HG03439 (cell line): ENCODE data around the gene FBLN2.

Experiments
- ATAC-seq: cut with Tn5 transposase; IDR thresholded peaks from one replicate; pipeline ENCODE4 v1.9.1; 2021; ENCODE audit warnings: mild to moderate bottlenecking, moderate library complexity; ENCODE audit not compliant: unreplicated experiment

Gene FBLN2

DNA sequence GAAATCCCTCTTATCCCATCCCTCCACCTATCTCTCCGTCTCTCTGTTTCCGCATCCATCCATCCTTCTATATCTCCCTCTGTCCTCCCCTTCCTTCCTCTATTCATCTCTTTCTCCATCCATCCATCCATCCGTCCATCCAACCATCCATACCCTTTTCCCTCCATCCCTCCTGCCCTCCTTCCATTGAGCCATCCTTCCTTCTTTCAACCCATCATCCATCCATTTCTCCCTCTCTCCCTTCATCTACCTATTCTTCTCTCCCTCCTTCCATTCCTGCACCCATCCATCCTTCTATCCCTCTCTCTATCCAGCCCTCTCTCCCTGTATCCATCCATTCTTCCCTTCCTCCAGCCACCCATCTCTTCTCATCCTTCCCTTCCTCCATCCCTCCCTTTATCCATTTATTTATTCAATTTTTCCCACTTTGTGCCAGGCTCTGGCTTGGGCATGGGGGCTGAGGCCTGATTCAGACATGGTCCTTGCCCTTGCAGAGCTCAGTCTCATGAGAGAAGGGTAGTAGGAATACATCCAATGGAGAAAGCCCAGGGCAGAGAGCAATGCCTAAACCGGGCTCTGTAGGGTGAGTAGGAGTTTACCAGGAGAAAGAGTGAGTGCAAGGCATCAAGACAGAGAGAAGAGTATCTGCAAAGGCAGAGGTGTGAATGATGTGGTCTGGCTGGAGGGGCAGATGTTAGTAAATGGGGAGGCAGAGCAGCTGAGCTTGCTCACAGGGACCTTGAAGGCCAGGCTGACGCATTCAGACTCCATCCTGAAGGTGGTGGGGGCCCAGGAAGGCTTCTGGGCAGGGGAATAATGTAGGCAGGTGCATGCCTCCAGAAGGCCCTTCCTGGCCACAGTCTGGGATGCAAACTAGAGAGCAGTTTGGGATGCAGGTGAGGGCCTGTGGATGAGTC lies 19.5 kb upstream of the FBLN2 start:
- no peak for ATAC-seq

GRCh38 chr3:13530241-13531009 lies 18.5 kb upstream of the FBLN2 start:
- no peak for ATAC-seq

- no peak for ATAC-seq
Observed at GRCh38 chr3:13532085-13532484, 16.8 kb upstream of the FBLN2 start.

DNA sequence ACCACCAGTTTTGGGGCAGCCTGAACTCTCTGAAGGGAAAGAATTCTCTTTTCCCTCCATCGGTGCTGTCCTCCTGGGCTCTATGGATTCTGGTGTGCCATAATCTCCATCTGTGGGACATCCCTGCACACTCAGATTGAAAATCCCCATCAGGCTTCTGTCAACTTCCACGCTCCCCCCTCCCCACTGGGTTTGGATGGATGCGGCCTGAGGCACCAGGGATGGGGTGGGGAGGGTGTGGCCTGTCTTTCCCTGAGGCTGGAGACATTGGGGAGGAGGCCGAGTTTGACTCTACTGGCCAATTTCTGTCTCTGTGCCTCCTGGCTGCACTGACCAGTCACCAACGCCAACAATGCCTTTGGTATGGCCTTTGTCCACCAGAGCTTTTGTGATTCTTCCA lies 16.3 kb upstream of the FBLN2 start:
- ATAC-seq = no peak

- no peak for ATAC-seq
Observed at GRCh38 chr3:13533885-13534301, 15.0 kb upstream of the FBLN2 start.

DNA sequence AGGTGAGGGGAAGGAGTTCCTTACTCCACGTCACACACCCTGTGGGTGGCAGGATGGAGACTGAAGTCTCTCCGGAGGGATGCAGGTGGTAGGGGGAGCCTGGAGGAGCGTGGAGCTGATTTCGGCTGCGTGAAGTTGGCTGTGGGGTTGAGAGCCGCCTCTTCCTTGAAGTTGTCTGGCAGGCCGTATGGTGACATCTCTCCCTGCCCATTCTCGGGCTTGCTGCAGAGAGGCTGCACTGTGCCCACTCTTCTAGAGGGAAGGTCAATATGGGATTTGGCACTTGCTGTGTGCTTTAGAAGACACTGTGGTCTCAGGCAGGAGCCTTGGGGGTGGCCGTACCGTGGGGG lies 13.4 kb upstream of the FBLN2 start:
- ATAC-seq = no peak

DNA sequence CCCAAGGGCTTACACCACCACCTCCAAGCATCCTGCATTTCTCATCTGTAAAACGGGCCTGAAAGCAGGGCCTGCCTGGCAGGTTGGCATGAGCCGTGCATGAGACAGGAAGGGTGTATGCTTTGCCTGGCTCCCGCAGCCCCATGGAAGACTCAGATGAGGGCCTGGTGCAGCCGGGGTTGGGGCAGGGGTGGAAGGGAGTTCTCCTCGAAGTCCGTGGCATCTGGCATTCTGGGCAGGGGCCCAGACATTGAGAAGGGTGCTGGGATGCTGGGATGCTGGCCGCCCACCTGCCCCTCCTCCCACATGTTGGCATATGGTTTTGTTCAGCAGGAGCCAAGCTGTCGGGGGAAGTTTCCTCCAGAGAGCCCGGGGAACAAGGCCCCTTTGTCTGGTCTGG lies 13.0 kb upstream of the FBLN2 start:
- ATAC-seq = no peak

DNA sequence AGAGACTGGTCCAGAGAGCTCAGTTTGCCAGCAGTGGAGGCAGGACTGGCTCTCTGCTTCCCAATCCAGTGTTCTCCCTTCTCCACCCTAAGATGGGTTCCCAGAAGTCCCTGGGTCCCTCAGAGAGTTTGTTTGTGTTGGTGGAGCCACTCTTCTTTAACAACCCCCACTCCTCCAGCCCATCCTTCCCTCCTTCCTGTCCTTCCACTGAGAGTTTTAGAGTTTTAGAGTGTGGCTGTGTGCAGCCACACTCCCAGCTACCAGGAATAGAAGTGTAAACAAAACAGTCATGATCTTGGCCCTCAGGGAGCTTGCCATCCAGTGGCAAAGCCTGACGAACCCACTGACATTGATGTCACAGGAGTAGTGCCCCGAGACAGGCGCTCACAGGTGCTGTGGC lies 12.5 kb upstream of the FBLN2 start:
- no peak for ATAC-seq

DNA sequence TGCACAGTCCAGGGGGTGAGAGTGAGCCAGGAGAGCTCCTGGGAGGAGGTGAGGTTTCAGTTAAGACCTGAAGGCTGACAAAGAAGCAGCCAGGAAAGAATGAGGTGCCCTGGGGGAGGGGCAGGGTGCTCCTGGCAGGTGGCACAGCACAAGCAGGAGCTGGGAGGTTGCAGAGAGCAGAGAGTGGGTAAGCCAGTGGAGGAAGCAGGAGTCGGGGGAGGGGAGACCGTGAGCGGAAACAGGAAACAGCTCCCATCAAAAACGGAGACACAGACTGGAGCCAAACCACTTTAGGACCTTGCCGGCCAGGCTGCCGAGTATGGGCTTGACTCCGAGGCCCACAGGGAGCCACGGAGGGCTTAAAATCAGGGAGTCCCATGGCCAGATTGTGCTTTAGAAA lies 12.1 kb upstream of the FBLN2 start:
- no peak for ATAC-seq

GRCh38 chr3:13537244-13537908 lies 11.5 kb upstream of the FBLN2 start:
- no peak for ATAC-seq

DNA sequence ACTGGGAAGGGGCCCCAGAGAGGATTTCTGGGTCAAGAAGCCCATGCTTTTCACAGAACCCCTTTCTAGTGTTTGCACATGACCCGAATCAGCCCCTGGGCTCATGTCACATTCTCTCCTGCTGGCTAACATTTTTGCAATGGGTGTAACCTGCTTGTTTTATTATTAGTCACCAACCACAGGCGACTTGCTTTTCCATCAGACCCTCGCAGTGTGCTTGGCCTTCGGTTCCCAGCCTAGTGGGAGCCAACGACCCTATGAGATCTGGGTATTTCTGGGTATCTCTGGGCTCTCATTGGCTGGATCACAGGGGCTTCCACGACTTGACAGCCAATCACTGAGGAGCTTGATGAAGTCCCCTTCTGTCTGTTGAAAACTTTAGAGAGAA lies 11.0 kb upstream of the FBLN2 start:
- no peak for ATAC-seq

- no peak for ATAC-seq
Observed at GRCh38 chr3:13538520-13539291, 10.2 kb upstream of the FBLN2 start.

- ATAC-seq = no peak
Observed at GRCh38 chr3:13539292-13539638, 9.7 kb upstream of the FBLN2 start.

DNA sequence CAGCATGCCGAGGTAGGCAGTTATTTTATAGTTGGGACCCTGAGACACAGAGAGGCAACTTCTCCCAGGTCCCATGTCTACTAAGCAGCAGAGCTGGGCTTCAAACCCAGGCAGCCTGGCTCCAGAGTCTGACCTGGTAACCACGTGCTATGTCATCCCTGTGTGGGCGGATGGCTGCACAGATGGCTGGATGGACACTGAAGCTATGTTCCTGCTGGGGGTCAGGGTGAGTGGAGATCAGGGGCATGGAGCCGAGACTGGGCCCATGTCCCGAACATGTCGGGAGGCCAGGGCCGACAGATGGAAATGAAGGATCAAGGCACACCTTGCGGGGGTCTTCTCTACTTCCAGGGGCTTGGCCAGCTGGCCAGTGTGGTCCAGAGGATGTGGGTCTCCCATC lies 9.3 kb upstream of the FBLN2 start:
- no peak for ATAC-seq

GRCh38 chr3:13540297-13540995 lies 8.5 kb upstream of the FBLN2 start:
- no peak for ATAC-seq

- no peak for ATAC-seq
Observed at GRCh38 chr3:13541691-13542090, 7.2 kb upstream of the FBLN2 start.

DNA sequence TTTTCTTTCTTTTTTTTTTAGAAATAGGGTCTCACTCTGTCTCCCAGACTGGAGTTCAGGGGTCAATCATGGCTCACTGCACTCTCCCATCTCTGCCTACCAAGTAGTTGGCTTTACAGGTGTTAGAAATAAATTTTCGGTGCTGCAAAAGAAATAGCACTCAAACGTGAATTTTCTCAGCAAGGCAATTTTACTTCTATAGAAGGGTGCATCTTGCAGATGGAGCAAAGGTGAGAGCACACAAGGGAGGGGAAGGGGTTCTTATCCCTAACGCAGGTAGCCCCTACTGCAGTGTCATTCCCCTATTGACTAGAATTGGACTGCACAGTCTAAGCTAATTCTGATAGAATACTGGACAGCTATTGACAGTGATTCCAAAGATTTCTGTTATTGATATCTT lies 6.8 kb upstream of the FBLN2 start:
- ATAC-seq = no peak

DNA sequence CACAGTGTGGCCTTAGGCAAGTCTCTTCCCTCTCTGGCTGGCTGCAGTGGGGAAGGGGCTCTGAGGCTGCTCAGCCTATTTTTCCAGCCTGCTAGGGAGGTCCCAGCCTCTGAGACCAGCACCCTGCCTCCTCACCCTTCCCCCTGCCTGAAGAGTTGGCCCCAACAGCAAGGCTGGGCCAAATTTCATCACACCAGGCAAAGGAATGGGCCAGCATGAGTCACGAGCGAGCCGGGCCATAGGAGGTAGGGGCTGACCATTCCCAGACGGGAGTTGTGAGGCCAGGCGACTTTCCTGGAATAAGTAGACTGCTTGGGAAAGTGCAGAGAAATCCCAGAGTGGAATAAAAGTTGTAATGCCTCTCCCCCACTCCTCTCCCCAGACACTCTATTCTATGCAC lies 5.7 kb upstream of the FBLN2 start:
- ATAC-seq = no peak

DNA sequence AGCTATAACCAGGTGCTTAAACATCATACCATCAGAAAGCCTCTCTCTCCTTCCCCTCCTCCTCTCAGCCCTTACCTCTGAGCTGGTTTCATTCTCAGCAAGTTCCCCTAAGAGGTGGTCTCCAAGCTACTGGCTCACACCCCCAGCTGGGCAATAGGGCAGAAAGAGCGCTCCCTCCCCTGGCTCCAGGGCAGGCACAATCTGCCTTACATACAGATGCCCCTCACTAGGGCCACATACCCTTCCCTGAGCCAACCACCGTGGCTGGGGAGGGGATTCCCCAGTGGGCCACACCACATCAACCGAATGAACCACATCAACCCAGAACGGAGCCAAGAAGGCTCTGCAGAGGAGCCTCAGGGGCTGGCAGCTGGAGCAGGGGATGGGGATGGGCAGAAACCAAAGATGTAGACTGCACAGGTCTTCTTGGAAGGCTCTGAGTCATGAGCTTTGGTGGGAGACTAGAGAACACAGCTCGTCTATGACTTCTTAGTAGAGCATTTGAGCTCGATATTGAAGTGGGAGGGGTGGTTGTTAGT lies 4.6 kb upstream of the FBLN2 start:
- ATAC-seq = no peak

DNA sequence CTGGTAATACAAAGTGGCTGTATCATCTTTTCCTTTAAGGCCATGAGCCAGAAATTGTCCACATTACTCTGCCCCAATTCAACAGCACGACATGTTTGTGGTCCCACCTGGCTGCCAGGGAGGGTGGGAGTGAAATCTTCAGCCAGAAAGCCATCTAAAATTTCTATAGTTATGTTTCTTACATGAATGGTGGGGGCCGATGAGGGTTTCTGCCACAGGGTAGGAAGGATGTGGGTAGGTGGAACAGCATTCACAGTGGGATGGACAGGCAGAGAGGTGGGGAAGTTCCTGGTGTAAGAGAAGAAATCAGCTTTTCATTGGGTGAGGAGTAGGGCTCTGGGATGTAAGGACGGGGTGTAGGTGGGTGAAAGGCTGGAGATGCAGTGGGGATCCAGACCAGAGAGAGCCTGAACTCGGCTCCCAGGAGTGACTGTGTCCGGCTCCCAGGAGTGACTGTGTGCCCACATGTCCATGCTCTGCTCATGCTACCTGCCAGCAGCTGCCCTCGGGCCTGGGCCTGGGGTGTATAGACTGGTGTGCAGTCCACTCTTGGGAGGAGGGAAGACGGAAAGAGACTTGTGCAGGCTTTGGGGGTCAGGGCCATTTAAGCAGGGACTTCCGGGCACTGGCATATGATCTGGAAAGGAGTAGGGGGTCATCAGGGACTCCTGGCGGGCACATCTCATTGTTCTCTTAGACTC lies 3.8 kb upstream of the FBLN2 start:
- ATAC-seq = no peak
